ENCODE measurements around the gene GDPD1.
"Not testable (repeated sequence)": the region's sequence is repeated elsewhere in the genome, so short reads cannot be mapped to it uniquely, and the experiment has no call there.

GDPD1 gene

DNA sequence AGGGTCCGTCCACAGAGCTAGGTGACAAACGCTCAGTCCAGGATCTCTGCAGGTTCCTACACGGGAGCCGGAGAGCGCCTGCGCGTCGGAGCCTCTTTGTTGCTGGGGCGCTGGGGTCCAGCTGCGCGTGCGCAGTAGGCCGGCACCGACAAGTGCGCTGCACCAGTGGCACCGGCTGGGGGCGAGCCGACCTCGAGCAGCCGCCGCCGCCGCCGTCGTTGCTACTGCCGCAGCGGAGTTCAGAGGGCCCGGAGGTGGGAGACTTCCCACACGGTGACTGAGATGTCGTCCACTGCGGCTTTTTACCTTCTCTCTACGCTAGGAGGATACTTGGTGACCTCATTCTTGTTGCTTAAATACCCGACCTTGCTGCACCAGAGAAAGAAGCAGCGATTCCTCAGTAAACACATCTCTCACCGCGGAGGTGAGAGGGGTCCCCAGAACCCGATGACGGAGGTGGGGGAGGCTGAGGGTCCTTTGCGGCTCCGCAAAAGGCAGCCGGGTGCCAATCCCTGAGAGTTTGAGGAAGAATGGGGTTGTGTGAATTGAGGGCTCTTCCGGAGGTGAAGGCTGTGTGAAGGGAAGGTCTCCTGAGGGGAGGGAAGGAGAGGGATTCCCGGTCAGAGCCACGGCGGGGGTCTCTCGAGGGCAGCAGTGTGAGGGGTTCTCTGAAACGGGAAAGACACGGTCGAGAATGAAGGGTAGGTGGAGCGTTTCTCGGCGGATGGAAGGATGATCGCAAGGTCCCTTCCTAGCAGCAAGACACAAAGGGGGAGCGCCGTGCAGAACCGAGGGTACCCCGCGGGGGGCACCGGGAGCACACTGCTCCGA is at the start of gene GDPD1:
Gene GDPD1 (plus strand): TSS at position 184 of the 831 bp plus-strand sequence. CDS start 99 bp downstream, at position 283.
- DNase-seq: peak; percentile 90

DNA sequence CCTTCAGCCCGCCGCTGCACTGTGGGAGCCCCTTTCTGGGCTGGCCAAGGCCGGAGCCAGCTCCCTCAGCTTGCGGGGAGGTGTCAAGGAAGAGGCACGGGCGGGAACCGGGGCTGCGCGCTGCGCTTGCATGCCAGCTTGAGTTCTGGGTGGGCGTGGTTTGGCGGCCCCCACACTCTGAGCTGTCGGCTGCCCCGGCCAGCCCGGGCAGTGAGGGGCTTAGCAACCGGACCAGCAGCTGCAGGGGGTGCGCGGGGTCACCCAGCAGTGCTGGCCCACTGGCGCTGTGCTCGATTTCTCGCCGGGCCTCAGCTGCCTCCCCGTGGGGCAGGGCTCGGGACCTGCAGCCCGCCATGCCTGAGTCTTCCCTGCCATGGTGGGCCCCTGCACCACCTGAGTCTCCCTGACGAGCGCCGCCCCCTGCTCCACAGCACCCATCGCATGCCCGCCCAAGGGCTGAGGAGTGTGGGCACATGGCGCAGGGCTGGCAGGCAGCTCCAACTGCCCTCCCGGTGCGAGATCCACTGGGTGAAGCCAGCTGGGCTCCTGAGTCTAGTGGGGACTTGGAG is 47.8 kb upstream of the GDPD1 start:
- DNase-seq: no peak

DNA sequence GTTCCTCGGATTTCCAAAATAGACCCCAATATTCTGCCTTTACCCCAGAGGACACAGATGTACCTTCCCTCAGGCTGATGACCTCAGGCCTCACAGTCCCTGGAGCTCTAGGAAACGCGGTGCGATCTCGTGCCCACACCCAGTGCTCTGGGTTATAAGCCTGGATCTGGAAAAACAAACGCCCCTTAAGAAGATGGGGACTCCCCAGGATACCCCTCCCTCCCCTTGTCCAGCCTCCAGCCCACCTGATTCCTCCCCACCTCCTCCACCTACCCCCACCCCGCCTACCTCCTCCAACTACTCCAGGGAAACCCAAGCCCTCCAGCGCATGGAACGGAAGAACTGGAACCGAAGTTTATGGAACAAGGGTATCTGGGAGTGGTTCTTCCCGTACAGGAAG is 45.6 kb upstream of the GDPD1 start:
- no peak for DNase-seq

DNA sequence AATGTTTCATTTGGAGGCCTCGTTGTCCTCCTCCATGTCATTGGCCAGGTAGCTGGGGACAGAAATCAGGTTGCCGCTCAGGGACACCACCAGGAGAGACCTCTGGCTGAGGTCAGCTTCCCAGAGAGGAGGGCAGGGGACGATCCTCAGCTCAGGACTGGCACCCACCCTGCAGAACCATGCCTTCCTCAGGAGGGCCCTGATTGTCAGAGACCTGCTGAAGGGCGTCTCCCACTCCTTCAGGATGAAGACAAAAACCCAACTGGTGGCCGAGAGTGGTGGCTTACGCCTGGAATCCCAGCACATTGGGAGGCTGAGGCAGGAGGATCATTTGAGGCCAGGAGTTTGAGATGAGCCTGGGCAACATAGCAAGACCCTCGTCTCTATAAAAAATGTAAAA is 45.2 kb upstream of the GDPD1 start:
- no peak for DNase-seq

DNA sequence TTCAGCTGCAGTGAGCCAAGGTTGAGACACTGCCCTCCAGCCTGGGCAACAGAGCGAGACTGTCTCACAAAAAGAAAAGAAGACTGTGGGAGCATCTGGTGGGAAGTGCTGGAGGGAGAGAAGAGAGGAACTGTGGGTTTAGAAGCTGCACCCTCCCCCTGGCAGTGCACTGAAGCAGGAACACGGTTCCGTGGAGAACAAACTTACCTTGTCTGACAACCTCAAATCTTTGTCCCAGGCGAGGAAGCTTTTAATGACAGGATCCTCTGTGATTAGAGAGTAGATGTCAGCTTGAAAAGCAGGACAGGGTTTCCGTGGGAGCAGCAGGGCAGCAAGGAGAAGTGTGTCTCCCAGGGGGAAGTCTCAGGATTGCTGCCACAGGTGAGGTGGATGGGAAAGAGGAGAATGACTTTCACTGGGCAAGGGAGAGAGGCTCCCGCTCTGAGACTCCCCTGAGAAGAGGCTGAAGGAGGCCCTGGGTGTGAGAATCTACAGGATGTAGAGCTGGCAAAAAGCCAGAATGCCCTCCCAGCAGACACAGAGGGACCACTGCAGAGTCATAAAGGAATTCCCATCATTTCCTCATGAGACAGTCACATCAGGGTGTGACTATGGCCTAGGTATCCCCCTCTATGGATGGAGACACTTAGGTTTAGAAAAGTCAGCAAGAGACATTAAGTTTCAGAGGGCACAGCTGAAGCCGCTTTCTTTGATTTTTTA is 41.9 kb upstream of the GDPD1 start:
- DNase-seq: no peak

DNA sequence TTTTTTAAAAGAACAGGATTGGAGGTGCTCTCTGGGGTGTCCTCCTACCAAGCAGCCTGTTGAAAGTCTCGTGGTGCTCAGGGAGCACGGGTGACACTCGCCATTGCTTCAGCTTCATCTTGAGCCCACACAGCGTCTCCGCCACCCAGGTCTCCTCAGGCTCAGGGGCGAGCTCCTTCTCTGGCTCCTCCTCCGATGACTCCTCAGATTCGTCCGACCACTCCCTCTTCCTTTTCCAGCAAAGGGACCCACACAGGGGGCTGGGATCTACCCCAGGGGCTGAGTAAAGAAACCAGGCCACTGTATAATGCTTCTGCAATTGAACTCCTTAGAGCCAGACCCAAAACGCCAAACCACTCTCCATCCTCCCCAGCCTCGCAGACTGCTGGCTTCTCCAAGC is 40.7 kb upstream of the GDPD1 start:
- not testable (repeated sequence) for DNase-seq

DNA sequence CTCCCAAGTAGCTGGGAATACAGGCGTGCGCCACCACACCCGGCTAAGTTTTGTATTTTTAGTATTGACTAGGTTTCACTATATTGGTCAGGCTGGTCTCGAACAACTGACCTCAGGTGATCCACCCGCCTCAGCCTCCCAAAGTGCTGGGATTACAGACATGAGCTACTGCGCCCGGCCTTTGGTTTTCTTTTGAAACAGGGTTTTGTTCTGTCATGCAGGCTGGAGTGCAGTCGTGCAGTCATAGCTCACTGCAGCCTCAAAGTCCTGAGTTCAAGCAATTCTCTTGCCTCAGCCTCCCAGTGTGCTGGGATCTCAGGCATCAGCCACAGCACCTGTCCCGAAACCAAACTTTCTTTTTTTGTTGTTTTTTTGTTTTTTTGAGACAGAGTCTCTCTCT is 39.7 kb upstream of the GDPD1 start:
- DNase-seq: no peak

DNA sequence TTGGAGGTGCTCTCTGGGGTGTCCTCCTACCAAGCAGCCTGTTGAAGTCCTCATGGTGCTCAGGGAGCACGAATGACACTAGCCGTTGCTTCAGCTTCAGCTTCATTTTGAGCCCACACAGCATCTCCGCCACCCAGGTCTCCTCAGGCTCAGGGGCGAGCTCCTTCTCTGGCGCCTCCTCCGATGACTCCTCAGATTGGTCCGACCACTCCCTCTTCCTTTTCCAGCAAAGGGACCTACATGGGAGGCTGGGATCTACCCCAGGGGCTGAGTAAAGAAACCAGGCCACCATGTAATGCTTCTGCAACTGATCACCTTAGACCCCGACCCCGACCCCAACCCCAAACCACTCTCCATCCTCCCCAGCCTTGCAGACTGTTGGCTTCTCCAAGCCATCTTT is 38.8 kb upstream of the GDPD1 start:
- no peak for DNase-seq

DNA sequence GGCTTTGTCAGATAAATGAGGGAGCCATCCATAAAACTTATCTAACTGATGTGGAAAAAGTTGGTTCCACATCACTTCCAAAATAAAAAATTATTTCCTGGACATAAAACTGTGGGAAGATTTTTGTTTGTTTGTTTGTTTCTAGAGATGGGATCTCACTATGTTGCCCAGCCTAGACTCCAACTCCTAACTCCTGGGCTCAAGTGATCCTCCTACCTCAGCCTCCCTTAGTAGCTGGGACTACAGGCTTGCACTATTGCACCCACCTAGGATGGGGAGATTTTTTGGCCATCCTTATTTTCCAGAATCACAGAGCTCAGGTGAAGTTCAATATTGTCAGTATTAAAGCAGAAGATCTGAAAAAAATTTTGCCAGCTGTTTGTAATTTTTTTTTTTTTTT is 34.3 kb upstream of the GDPD1 start:
- DNase-seq: no peak

DNA sequence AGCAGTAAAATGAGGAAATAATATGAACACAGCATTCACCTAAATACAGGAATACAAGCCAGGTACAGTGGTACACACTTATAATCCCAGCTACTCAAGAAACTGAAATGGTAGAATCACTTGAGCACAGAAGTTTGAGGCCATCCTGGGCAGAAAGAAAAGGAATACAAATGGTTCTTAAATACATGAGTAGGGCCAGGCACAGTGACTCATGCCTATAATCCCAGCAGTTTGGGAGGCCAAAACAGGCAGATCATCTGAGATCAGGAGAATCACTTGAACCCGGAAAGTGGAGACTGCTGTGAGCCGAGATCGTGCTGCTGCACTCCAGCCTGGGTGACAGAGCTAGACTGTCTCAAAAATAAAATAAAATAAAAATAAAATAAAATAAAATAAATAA is 33.5 kb upstream of the GDPD1 start:
- DNase-seq: no peak

DNA sequence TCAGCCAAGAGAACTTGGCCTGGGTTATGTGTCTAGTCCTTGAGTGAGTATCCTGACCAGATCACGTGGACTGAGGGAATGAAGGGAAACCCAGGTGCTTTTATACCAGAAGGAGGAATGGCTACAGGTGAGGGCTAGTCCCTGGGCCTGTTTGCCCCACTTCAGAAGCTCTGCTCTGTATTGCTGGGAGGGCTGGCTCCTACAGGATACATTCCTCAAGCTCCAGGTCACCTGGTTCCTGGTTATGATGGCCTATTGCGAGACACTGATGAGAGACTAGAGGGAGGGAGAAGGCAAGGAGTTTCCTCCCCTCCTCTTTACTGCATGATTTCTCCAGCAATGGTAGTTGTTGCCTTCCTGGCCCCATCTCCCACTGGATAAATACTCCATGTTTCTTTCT is 29.5 kb upstream of the GDPD1 start:
- no peak for DNase-seq

DNA sequence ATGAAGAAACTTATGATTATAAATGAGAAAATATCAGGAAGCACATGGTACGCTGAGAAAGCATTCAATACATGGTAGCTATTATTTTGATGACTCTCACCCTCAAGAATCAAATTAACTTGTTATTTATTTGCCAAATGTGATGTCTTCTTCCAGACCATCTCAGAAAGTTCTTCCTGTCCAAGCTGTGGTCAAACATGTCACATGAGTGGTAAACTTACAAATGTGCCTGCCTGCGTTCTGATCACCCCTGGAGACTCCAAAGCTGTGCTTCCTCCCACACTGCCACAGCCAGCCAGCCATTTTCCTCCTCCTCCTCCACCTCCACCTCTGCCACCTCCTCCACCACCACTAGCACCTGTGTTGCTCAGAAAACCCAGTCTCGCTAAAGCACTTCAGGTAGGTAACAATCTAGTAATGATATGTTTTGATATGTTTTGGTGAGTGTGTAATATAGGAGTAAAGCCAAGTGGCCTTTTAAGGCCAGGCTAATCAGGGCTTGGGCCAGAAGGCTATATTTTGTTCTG is 26.9 kb upstream of the GDPD1 start:
- DNase-seq: no peak

DNA sequence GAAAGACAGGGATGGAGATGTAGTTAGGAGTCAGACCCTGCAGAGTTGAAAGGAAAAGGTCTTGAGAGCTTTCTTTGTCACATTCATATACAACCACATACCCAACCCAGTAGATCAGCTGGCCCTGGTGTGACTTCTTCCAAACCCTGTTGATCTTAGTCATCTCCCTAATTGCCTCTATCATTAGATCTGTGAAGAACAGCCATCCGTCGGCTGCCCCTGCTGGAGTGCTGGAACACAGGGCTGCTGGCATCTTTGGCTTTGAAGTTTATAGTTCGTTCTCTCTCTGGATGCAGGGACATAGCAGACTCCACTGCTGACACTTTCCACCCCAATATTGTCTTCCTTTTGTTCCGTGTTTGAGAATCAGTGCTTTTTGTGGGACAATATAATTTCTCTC is 20.9 kb upstream of the GDPD1 start:
- no peak for DNase-seq

DNA sequence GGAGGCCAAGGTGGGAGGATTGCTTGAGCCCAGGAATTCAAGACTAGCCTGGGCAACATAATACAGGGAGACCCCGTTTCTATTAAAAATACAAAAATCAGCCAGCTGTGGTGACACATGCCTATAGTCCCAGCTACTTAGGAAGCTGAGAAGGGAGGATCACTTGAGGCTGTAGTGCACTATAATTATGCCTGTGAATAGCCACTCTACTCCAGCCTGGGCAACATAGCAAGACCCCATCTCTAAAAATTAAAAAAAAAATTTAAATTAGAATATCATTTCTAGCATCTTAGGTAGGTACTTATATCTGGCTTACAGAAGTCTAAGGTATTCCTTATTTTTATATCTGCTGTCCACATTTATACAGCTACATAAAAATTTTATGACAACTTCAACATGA is 18.0 kb upstream of the GDPD1 start:
- DNase-seq: no peak

DNA sequence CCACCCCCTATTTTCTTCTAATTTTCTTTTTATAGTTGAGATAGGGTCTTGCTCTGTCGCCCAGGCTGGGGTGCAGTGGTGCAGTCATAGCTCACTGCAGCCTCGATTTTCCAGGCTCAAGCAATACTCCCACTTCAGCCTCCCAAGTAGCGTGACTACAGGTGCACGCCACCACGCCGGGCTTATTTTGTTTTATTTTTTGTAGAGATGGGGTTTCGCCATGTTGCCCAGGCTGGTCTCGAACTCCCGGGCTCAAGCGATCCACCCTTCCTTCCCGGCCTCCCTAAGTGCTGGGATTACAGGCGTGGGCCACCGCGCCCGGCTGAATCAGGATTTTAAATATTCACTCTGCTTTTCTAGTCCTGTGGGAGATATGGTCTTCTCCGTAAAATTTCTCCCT is 941 bp upstream of the GDPD1 start:
- no peak for DNase-seq

DNA sequence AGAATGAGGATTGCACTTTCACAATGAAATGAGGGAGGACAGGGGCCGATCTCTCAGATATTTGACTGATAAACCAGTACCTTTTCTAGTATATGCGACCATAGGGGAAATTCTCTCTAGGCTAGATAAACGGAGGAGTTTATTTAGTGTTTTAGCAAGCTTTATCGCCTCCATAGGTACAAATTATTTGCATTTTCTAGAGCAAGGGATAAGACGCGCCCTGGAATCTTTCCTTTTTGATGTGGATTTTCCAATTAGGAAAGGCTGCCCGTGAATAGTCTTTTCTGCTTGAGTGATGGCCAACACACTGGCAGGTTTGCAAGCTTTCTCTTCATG is 351 bp upstream of the GDPD1 start:
- DNase-seq: no peak

DNA sequence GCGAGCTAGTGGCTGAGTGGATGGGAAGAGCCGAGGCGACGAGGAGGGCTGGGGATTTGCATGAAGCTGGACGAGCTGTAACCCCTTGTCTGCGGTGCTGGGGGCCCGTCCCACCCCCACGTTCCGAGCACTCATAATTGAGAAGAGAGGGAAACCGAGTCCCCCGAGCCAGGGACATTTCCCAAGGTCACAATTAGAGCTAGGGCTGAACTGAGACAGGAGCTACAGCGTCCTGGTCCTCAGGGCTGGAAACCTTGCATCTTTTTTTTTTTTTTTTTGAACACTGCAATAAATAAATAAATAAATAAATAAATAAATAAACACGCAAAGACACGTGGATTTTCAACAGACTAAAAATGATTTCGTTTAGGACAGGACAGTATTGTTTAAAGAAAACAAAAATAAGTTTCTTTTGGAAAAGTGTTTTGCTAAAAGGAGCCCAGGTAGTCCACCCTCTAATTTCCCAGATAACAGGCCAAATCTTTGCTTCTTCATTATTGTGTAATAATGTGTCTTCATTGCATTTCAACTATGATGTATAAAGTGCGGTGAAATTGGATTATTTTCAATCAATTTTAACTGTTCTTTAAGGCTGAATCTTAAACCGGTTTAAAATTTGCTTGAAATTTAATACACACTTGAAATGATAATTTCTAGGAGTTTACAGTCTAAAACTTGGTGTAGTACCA is 992 bp downstream of the GDPD1 start:
- no peak for DNase-seq

DNA sequence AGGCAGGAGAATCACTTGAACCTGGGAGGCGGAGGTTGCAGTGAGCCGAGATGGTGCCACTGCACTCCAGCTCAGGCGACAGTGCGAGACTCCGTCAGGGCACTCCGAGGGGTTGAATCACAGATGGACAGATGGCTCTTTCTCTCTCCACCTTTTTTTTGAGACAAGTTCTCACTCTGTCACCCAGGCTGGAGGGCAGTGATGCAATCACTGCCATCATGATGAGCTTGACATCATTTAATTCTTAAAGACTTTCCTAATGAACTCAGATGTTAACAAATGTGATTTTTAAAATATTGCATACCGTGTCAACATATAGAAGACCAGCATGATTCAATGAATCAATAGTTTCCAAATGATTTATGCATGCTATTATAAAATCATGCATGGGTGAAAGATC is 3.5 kb downstream of the GDPD1 start:
- DNase-seq: no peak

DNA sequence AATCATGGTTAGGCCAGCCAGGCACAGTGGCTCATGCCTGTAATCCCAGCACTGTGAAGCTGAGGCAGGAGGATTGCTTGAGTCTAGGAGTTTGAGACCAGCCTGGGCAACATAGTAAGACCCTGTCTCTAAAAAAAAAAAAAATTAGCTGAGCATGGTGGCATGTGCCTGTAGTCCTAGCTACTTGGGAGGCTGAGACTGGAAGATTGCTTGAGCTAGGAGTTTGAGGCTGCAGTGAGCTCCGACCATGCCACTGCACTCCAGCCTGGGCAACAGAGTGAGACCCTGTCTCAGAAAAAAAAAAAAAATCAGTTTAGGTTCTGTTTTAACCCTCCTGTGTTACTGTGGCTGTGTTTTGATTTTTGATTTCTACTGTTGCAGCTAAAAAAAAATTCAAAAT is 8.3 kb downstream of the GDPD1 start:
- DNase-seq: not testable (repeated sequence)

DNA sequence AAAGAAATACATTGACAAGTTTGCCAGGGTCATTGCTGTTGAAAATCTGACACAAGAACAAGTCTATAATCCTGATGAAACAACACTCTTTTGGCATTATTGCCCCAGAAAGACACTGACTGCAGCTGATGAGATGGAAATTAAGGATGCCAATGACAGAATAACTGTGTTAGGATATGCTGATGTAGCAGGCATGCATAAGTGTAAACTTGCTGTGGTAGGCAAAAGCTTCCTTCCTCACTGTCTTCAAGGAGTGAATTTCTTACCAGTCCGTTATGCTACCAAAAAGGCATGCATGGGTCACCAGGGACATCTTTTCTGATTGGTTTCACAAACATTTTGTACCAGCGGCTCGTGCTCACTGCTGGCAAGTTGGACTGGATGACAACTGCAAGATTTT is 10.5 kb downstream of the GDPD1 start:
- no peak for DNase-seq

DNA sequence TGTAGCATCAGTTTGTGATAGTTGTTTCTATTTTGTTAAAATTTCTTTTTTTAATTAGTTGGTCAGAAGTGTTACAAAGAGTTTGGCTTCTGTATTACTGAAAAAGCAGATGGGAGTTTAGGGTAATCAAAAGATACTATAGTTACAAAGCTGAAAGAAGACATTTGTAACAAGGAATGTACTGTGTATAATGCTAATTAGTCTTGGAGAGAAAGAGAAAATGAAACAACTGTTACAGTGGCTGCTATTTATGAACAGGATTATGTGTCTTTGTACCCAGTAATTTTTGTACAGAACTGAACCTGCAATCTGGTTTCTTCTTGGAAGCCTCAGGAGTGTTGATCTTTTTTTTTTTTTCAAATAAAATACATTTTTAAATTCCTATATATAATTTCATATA is 14.3 kb downstream of the GDPD1 start:
- no peak for DNase-seq

DNA sequence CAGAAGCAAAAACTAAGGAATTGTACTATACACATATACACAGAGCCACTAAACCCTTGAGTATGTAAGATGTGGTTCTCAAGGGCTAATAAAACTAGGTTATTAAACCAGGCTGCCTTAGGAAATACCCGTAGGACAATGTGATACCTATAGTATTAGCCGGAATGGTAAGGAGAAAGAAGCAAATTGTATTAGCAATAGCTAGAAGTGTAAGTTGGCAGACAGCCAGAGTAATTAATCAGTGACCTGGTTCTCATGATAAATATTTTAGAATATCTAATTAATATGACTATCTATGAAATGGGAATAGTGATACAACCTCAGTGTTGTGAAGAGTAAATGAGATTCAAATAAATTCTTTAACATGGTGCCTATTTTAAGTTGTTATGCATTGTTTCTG is 18.6 kb downstream of the GDPD1 start:
- DNase-seq: no peak

DNA sequence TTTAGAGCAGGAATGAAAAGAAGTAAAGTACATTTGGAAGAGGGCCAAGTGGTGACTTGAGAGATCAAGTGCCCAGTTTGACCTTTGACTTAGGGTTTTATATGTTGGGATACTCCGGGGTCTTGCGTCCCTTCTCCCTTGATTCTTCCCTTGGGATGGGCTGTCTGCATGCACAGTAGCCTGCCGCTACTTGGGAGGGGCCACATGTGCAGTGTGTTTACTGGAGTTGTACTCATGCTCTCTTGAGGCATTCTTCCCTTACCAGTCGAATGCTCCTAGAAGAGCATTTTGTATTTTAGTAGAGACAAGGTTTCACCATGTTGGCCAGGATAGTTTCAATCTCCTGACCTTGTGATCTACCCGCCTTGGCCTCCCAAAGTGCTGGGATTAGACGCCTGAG is 23.8 kb downstream of the GDPD1 start:
- DNase-seq: no peak

DNA sequence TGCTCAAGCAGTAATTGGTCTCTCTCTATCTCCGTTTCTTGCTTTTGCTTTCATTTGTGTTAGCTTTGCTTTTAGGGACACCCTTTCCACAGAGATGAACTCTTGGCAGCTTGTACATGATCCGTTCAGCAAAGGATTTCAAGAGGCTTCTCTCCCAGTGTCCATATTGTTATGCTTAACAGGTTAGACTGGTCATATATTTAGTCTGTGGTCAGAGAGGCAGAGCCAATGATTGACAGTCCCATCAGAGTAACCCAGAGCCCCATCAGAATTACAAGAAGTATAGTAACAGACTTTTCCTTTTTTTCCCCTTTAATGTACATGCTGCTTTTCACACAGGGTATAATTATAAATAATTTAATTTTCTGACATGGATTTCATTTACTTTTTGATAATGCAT is 34.4 kb downstream of the GDPD1 start:
- no peak for DNase-seq

All from NCI-H1694 (cell line).